PC-3 (cell line): ENCODE measurements around the gene EPB41L4A. TPM values are rescaled to one million over a fixed set of nuclear protein-coding genes. Genes with fewer than 3 reads are reported as not detected.

Experiments used
- ATAC-seq: fragments of 200-7000 bp; cut with Tn5 transposase; 2 replicates; pipeline ENCODE4 v1.9.1; 2020; ENCODE audit warnings: mild to moderate bottlenecking, moderate library complexity
- BruUV-seq: library from RNA; stranded (reverse); fragments of 400-500 nt; replicated peaks from 2 replicates; lab custom pipeline; 2021; lab: Mats Ljungman, UMichigan
- CTCF ChIA-PET: fragments of 300-600 bp; sonication (Branson Sonifier 250); formaldehyde crosslinking; loops from one replicate; lab custom pipeline; 2022; ENCODE audit warnings: antibody characterized with exemption; lab: Charles Lee
- POLR2A ChIA-PET: fragments of 300-600 bp; sonication (Branson Sonifier 250); formaldehyde crosslinking; loops from one replicate; lab custom pipeline; 2022; ENCODE audit warnings: antibody characterized with exemption; ENCODE audit not compliant: unreplicated experiment; lab: Charles Lee
- DNase-seq: peaks from one replicate; pipeline ENCODE4 v3.0.0-alpha.2; 2015
- H2AFZ ChIP-seq: fragments of 300-600 bp; sonication (generic); 2 replicates; pipeline ENCODE4 v1.6.0; 2016; ENCODE audit warnings: antibody characterized with exemption, low read length
- H3F3A ChIP-seq: fragments of 300-600 bp; sonication (generic); one replicate; pipeline ENCODE4 v1.6.0; 2017; ENCODE audit warnings: antibody characterized with exemption, low read length, control low read depth, mild to moderate bottlenecking; ENCODE audit not compliant: unreplicated experiment
- H3K27ac ChIP-seq: fragments of 300-600 bp; sonication (generic); 2 replicates; pipeline ENCODE4 v1.5.1; 2016; ENCODE audit warnings: mild to moderate bottlenecking, low read length
- H3K27me3 ChIP-seq: fragments of 300-600 bp; sonication (generic); 2 replicates; pipeline ENCODE4 v1.6.1; 2016; ENCODE audit warnings: low read length, mixed read lengths
- H3K36me3 ChIP-seq: fragments of 300-600 bp; sonication (generic); 2 replicates; pipeline ENCODE4 v1.6.1; 2016; ENCODE audit warnings: low read depth, mixed run types, low read length, mixed read lengths
- H3K4me1 ChIP-seq: fragments of 300-600 bp; sonication (generic); 2 replicates; pipeline ENCODE4 v1.5.1; 2016; ENCODE audit warnings: low read length; ENCODE audit not compliant: insufficient read depth
- H3K4me2 ChIP-seq: fragments of 300-600 bp; sonication (generic); 2 replicates; pipeline ENCODE4 v1.6.0; 2016; ENCODE audit warnings: low read length
- H3K4me3 ChIP-seq: fragments of 300-600 bp; sonication (generic); 2 replicates; pipeline ENCODE4 v1.5.1; 2016; ENCODE audit warnings: mild to moderate bottlenecking, low read length, mixed read lengths
- H3K79me2 ChIP-seq: fragments of 300-600 bp; sonication (generic); 2 replicates; pipeline ENCODE4 v1.6.1; 2017; ENCODE audit warnings: low read length, mixed read lengths
- H3K9ac ChIP-seq: fragments of 300-600 bp; sonication (generic); 2 replicates; pipeline ENCODE4 v1.6.0; 2016; ENCODE audit warnings: mild to moderate bottlenecking, low read length
- H3K9me2 ChIP-seq: fragments of 300-600 bp; sonication (generic); replicated peaks from 2 replicates; pipeline ENCODE4 v1.6.1; 2016; ENCODE audit warnings: mixed run types, low read length, mixed read lengths
- H3K9me3 ChIP-seq: fragments of 300-600 bp; sonication (generic); 2 replicates; pipeline ENCODE4 v1.6.1; 2016; ENCODE audit warnings: low read length, mixed read lengths
- H4K20me1 ChIP-seq: fragments of 300-600 bp; sonication (generic); 2 replicates; pipeline ENCODE4 v1.6.1; 2016; ENCODE audit warnings: low read length, mixed read lengths
- EZH2 ChIP-seq: fragments of 300-600 bp; sonication (generic); IDR thresholded peaks from one replicate; pipeline ENCODE4 v1.6.1; 2017; ENCODE audit warnings: antibody characterized with exemption, mild to moderate bottlenecking, low read length; ENCODE audit not compliant: unreplicated experiment
- EZH2phosphoT487 ChIP-seq: fragments of 300-600 bp; sonication (generic); IDR thresholded peaks from 2 replicates; pipeline ENCODE4 v1.6.1; 2018; ENCODE audit warnings: mild to moderate bottlenecking, antibody characterized with exemption, low read length, borderline replicate concordance
- intact Hi-C: fragments of 100-400 bp; cut with micrococcal nuclease; formaldehyde crosslinking; loops from 2 replicates; pipeline ENCODE4 v1.9.0; 2023
- total RNA-seq: library from RNA; depleted of rRNA; stranded (reverse); fragments of >200 nt; gene quantifications from 2 replicates; pipeline ENCODE4 v1.2.3, GENCODE V29; 2014
- TF ChIP-seq, protein P1 (sequence below): fragments of 300-600 bp; sonication (generic); conservative IDR thresholded peaks from 2 replicates; pipeline ENCODE4 v1.5.1; 2017; ENCODE audit warnings: antibody characterized with exemption, low read depth, mild to moderate bottlenecking, low read length

The EPB41L4A gene
- total RNA-seq, 1 experiment from 2014 or later, result not detected

DNA sequence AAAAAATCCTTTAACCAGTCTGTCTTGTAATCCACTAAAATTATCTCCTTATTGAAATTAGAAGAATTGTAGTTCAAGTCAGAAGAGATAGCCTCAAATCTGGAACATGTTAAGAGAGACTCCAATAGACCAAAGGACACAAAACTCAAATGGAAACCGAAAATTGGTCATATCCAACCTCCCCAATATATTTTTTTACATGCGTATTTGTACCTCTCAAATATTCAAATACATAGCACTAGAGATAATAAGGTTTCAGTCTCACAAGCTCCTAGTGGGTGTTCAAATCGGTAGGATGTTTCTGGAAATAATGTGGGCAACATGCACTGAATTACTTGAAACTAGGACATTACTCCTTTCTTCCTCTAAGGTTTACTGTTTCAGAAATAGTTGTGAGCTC lies 33.5 kb downstream of the EPB41L4A start:
- intact Hi-C loops, result no loop called here
- Histone ChIP-seq H3K79me2 (no peaks in the 10 kb centered on the region), H3K27me3 (peaks cover 79% of the 10 kb centered on the region), H4K20me1 (no peaks in the 10 kb centered on the region), H3K36me3 (no peaks in the 10 kb centered on the region), H3F3A (no peaks in the 10 kb centered on the region), H3K9me3 (no peaks in the 10 kb centered on the region), H3K9me2 (no peaks in the 10 kb centered on the region), H3K4me3 (no peak overlapping the region), H2AFZ (no peak overlapping the region), H3K9ac (no peak overlapping the region), H3K27ac (no peak overlapping the region), H3K4me2 (no peak overlapping the region), H3K4me1 (no peaks in the 10 kb centered on the region)
- DNase-seq (no peak), ATAC-seq (no peak)
- CTCF ChIA-PET, result no interaction called here
- POLR2A ChIA-PET, result no interaction called here
- no TSS peak for BruUV-seq
- no peak for TF ChIP-seq EZH2phosphoT487
- TF ChIP-seq EZH2, result no peak
- TF ChIP-seq, protein P1, sequence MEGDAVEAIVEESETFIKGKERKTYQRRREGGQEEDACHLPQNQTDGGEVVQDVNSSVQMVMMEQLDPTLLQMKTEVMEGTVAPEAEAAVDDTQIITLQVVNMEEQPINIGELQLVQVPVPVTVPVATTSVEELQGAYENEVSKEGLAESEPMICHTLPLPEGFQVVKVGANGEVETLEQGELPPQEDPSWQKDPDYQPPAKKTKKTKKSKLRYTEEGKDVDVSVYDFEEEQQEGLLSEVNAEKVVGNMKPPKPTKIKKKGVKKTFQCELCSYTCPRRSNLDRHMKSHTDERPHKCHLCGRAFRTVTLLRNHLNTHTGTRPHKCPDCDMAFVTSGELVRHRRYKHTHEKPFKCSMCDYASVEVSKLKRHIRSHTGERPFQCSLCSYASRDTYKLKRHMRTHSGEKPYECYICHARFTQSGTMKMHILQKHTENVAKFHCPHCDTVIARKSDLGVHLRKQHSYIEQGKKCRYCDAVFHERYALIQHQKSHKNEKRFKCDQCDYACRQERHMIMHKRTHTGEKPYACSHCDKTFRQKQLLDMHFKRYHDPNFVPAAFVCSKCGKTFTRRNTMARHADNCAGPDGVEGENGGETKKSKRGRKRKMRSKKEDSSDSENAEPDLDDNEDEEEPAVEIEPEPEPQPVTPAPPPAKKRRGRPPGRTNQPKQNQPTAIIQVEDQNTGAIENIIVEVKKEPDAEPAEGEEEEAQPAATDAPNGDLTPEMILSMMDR, result no peak

DNA sequence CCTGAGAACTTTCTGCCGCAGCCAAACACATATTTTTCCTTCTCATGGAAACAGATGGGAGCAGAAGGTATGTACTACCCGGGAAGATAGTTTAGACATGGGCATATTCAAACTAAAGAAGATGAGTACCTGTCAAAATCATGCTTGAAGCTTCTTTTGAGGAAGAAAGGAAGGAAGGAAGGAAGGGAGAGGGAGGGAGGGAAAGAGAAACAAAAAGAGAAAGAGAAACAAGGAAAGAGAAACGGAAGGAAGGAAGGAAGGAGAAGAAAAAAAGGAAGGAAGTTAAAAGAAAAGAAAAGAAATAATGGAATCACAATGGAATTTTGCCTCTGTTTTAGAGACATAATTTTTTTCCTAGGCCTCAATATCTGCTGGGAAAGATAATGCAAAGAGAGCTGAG lies 34.6 kb downstream of the EPB41L4A start:
- H2AFZ ChIP-seq, result no peak overlapping the region
- DNase-seq (no peak), ATAC-seq (no peak)
- no peak overlapping the region for H3K4me2 ChIP-seq
- no peaks in the 10 kb centered on the region for H3K9me3 ChIP-seq
- H3K4me1 ChIP-seq, result no peaks in the 10 kb centered on the region
- ChIA-PET CTCF (no interaction called here), POLR2A (no interaction called here)
- intact Hi-C loops, result no loop called here
- no TSS peak for BruUV-seq
- TF ChIP-seq EZH2, result no peak
- TF ChIP-seq, protein P1, result no peak
- no peak for TF ChIP-seq EZH2phosphoT487
- no peaks in the 10 kb centered on the region for H3K36me3 ChIP-seq
- H3K9me2 ChIP-seq, result no peaks in the 10 kb centered on the region
- H3K27me3 ChIP-seq, result peaks cover 75% of the 10 kb centered on the region
- no peak overlapping the region for H3K27ac ChIP-seq
- H3K79me2 ChIP-seq, result no peaks in the 10 kb centered on the region
- no peak overlapping the region for H3K4me3 ChIP-seq
- no peak overlapping the region for H3K9ac ChIP-seq
- no peaks in the 10 kb centered on the region for H3F3A ChIP-seq
- no peaks in the 10 kb centered on the region for H4K20me1 ChIP-seq

DNA sequence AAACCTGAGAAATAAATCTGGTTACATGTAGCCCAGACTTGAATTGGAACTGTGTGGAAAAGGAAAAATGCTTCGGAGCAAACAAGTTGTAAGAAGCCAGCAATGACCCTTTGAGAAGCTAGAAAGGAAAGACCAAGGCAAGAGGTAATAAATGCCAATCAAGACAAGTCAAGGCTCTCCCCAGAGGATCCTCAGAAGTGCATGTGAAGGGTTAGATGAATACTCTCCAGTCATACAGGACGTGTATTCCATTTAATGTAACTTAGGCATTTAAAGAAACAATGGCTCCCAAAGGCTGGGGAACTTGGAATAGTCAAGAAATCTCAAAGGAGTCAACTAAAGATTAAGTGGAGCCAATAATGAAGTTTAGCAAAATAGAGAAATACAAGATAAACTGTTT lies 36.2 kb downstream of the EPB41L4A start:
- no peak overlapping the region for H3K27ac ChIP-seq
- BruUV-seq, result no TSS peak
- intact Hi-C loops, result no loop called here
- H3K4me3 ChIP-seq, result no peak overlapping the region
- H3K4me2 ChIP-seq, result no peak overlapping the region
- no peak overlapping the region for H2AFZ ChIP-seq
- H3K79me2 ChIP-seq, result no peaks in the 10 kb centered on the region
- POLR2A ChIA-PET, result no interaction called here
- H3K9me2 ChIP-seq, result no peaks in the 10 kb centered on the region
- H3K9me3 ChIP-seq, result no peaks in the 10 kb centered on the region
- CTCF ChIA-PET, result no interaction called here
- peaks cover 63% of the 10 kb centered on the region for H3K27me3 ChIP-seq
- DNase-seq, result no peak
- TF ChIP-seq, protein P1, result no peak
- no peak for TF ChIP-seq EZH2
- TF ChIP-seq EZH2phosphoT487, result no peak
- no peaks in the 10 kb centered on the region for H3F3A ChIP-seq
- H4K20me1 ChIP-seq, result no peaks in the 10 kb centered on the region
- H3K36me3 ChIP-seq, result no peaks in the 10 kb centered on the region
- H3K9ac ChIP-seq, result no peak overlapping the region
- H3K4me1 ChIP-seq, result no peaks in the 10 kb centered on the region
- no peak for ATAC-seq
